RWPE1 (cell line): ENCODE measurements around the gene HCFC1.

ENCODE experiments used
- CTCF ChIA-PET: fragments of 350-600 bp; sonication (Branson Sonifier 250); formaldehyde crosslinking; extraction: SDS; loops from one replicate; lab custom pipeline; 2021; lab: Yijun Ruan, JAX
- POLR2A ChIA-PET: fragments of 400-600 bp; formaldehyde crosslinking; extraction: SDS; loops from one replicate; lab custom pipeline; 2020; ENCODE audit warnings: antibody characterized with exemption; ENCODE audit not compliant: low non-redundant PET; lab: Yijun Ruan, JAX
- DNase-seq: peaks from one replicate; pipeline ENCODE4 v3.0.0; 2012; ENCODE audit warnings: low spot score
- H3K27ac ChIP-seq: fragments of 450-650 bp; 2 replicates; pipeline ENCODE4 v1.5.1; 2017
- CTCF ChIP-seq: fragments of 450-650 bp; conservative IDR thresholded peaks from 2 replicates; pipeline ENCODE4 v1.5.1; 2017; ENCODE audit warnings: low read depth, mild to moderate bottlenecking

Gene HCFC1

DNA sequence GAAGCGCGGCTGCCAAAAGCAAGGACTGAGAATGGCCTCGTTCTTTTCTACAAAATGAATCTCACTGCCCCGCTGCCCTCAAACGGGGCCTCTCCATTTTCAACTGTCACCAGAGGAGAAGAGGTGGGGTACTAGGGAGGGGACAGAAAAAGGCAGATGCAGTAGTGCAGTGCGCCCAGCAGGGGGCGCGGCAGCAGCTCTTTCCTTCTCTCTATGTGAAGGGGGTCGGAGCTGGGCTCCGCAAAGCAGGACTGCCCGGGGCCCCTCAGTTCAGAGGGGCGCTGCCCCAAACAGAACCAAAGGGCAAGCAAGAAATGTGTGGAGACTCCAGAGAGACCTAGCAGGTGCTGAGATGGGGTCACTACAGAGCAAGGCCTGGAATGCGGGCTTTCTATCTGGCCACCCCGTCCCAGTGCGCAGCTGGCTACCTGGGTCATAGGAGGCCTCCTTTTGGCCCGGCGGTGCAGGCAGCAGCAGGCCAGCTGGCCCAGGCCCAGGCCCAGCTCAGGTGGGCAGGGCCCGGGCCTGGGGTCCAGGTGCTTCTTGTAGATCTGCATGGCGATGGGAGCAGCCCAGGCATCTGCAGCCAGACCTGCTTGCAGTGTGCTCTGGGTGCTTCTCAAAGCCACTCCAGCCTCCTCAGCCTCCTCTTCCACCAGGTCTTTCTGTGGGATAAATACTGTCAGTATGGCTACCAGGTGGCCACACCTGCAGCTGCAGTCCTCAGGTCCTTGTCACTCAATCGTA lies 42.2 kb upstream of the HCFC1 start:
- H3K27ac ChIP-seq, result peak overlapping the region; percentile 89; the same call in 1 of the 2 replicates
- ChIA-PET CTCF (interaction anchor here (0.6 to 1.4 kb wide), 9 partner anchors 12 to 285 kb away, joined by 3 to 4 read pairs (median 3); no protein-coding TSS in a partner anchor), POLR2A (no interaction called here)
- peak; percentile 21 for DNase-seq
- TF ChIP-seq CTCF, result peak; percentile 83

DNA sequence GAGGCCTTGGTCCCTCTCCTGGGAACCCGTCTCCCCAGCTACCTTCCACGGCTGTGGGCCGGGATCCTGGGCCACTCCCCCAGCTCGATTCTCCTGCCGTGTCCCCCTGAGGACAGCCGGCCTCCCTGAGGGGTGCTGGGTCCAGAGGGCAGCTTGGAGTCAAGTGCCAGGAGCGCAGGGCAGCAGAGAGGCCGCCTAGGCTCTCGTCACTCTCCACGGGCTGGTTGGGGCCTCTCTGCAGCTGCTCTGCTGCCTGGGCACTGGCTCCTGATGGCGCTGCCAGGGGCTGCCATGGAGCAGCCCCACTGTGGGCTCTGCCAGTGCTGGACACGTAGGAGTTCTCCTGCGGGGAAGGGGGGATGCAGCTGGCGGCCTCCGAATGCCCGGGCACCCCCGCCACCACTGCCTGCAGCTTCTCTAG lies 41.4 kb upstream of the HCFC1 start:
- no peak for DNase-seq
- peak overlapping the region; percentile 54 for H3K27ac ChIP-seq
- ChIA-PET CTCF (interaction anchor here (0.5 to 1.4 kb wide), 7 partner anchors 11 to 116 kb away, joined by 3 to 4 read pairs (median 3); no protein-coding TSS in a partner anchor), POLR2A (interaction anchor here (0.7 kb wide), 1 partner anchor 11 kb away, joined by 3 read pairs; no protein-coding TSS in a partner anchor)
- no peak for TF ChIP-seq CTCF

DNA sequence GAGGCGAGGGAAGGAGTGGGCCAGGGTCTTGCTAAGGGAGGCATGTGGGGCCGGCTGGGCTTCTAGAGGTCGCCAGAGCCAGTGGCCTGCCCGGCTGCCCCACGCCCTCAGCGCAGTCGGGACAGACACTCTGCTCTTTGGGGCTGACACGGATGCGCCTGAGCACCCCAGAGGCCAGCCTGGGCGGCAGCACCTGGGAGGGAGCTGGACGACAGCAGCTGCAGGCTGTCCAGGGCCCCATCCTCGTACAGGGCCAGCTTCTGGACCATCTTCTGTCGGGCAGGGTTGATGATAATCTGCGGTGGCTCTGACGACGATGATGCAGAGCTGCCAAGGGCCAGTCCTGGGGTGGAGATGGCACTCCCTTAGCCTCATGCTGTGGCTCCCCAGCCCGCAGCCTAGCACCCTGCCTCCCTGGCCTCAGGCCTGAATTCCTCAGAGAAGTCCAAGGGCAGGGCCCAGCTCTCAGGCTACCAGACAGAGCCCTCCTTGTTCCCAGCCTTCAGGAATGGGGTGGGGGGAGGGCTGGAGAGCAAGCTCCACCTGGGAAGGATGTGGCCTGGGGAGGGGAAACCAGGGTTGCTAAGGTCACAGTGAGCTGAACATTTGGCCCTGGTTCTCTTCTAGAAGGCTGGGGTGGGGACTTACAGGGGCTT lies 40.8 kb upstream of the HCFC1 start:
- ChIA-PET CTCF (interaction anchor here (0.6 to 1.4 kb wide), 5 partner anchors 10 to 116 kb away, joined by 3 to 4 read pairs (median 3); no protein-coding TSS in a partner anchor), POLR2A (interaction anchor here (0.7 kb wide), 1 partner anchor 11 kb away, joined by 3 read pairs; no protein-coding TSS in a partner anchor)
- H3K27ac ChIP-seq, result peak overlapping the region; percentile 54
- DNase-seq, result no peak
- TF ChIP-seq CTCF, result no peak

DNA sequence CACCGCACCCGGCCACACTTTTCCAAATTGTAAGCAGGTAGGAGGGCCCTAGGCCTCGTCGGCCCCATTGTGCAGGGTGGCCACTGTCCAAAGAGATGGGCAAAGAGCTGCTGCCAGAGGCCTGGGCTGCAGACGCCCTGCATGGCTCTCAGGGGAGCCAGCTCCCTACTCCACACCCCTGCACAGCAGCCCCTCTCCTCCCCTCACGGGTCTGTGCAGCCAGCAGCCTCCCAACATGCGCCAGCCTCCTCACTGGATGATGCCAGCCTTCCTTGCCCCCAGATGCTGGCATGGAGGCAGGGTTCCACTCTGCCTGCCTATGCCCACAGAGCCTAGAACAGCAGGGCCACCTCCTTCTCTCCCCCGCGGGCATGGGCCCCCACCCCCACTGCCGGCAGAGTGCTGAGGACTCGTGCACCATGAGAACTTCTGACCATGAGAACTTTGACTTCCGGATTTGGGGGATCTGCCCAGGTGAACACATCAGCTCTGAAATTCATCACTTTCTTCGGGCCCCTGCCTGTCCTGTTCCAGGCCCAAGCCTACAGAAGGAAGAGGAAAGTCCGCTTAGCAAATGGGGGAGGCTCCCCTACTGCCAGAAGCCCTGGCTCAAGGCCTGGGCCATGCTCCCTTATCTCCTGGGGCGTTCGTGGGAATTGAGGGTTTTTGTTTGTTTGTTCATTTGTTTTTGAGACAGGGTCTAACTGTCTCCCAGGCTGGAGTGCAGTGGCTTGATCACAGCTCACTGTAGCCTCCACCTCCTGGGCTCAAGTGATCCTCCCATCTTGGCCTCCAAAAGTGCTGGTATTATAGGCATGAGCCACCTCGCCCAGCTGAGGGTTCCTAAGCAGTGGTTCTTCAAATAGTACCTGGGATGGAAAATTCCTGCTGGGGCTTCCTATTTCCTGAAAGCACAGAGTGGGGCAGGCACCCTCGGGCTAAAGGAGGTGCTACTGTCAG lies 40.0 kb upstream of the HCFC1 start:
- TF ChIP-seq CTCF, result no peak
- peak overlapping the region; percentile 54 for H3K27ac ChIP-seq
- no peak for DNase-seq
- POLR2A ChIA-PET, result no interaction called here
- CTCF ChIA-PET, result no interaction called here

DNA sequence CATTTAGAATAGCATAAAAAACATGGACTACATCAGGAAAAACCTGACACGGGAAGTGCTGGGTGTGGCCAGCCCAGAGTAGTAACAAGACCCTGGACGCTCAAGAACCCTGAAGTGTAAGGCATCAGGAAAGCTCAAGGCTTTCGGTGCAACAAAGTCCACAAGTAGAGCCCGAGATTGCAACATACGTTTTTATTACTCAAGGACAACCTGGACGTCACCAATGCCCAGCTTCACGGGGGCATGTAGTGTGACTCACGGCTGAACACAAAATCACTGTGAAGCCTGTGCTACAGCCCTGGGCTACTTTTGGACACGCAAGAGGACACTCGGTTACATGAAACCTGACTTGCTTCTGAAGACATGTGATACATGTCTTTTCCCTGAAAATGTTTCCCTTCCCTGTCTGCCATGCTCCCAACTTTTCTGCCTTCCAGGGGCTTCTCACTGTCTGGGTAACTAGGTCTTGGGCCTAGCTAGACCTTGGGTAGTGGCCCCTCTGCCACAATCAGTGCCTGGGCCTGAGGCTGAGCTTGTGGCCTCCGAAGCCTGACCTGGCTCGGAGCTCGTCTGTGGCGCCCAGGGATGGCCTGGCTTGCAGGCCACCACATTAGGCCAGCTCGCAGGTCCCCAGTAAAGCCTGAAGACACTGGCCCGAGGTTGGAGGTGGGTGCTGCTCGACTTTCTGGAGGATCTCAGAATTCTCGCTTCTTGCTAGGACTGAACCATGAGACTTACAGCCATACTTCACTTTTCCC lies 38.9 kb upstream of the HCFC1 start:
- H3K27ac ChIP-seq, result peak overlapping the region; percentile 54
- no peak for TF ChIP-seq CTCF
- CTCF ChIA-PET, result no interaction called here
- DNase-seq, result peak; percentile 30
- POLR2A ChIA-PET, result no interaction called here
